ENCODE results near the gene DOK3.

DNA sequence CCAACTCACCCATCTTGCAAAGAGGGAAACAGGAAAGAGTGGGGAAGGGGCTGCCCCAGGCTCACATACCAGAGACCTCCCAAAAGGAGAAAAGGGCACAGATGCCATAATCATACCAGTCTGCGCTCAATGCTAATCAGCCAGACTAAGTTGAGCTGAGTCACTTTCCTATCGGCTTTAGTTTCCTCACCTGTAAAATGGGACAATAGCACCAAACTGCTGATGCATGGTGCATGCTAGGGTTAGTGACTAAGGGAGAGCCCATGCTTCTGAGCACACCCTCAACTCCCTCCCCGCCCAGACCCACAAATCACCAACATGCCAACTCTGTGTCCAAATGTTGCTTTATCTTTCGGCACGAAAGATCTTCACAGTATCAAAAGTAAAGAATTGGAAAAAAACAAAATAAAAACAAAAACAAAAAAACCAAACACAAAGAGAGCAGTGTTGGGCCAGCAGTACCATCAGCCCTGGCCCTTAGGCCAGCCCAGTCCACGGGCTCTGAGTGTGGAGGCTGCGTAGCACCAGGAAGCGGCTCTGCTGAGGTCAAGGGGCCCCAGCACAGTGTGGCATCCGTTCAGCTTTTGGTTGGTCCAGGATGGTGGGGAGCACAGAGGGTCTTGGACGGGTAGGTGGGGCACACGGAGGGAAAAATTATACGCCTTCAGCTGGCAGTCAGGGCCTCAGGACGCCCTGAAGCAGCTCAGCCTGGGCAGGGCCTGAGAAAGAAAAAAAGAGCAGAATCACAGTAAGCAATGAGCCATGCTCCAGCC is 10.0 kb upstream of the DOK3 start:
- no peak for TF ChIP-seq CTCF (IDR thresholded peaks at IDR 0.05; ENCODE audit: insufficient read depth, low read length, poor library complexity, severe bottlenecking)
- no peak for TF ChIP-seq EZH2phosphoT487 (conservative IDR thresholded peaks at IDR 0.05; ENCODE audit: low read length)

Measured in SU-DHL-6 (cell line).